Stimulated activated CD8-positive, alpha-beta memory T cell treated with anti-CD3 and anti-CD28 coated beads, Interleukin-7, amount 100 ng/mL, for 24 hours (primary cell): Measurements from ENCODE around the gene LRP3.
"Not testable (repeated sequence)": the region's sequence is repeated elsewhere in the genome, so short reads cannot be mapped to it uniquely, and the experiment has no call there.

Source experiments
- DNase-seq: peaks from one replicate; pipeline ENCODE4 v3.0.0-alpha.2; 2020; ENCODE audit warnings: low read depth

Gene LRP3

GRCh38 chr19:33175886-33176669, 18.1 kb upstream of the LRP3 start:
- DNase-seq: peak; percentile 10

- DNase-seq: peak; percentile 92
These were observed 17.3 kb upstream of the LRP3 start for GRCh38 chr19:33176670-33177416.

- DNase-seq: no peak
These were observed 16.6 kb upstream of the LRP3 start for GRCh38 chr19:33177417-33177979.

- DNase-seq: no peak
These were observed 7.5 kb upstream of the LRP3 start for GRCh38 chr19:33186431-33187182.

- no peak for DNase-seq
These were observed 7.0 kb upstream of the LRP3 start for GRCh38 chr19:33187183-33187540.

GRCh38 chr19:33189453-33189852, 4.7 kb upstream of the LRP3 start:
- no peak for DNase-seq

GRCh38 chr19:33191092-33191491, 3.0 kb upstream of the LRP3 start:
- not testable (repeated sequence) for DNase-seq

- DNase-seq: no peak
These were observed 2.6 kb upstream of the LRP3 start for GRCh38 chr19:33191501-33191900.

- no peak for DNase-seq
These were observed 2.1 kb upstream of the LRP3 start for GRCh38 chr19:33192010-33192409.

- DNase-seq: no peak
These were observed 763 bp upstream of the LRP3 start for GRCh38 chr19:33193269-33193864.

GRCh38 chr19:33194532-33194885, 379 bp downstream of the LRP3 start:
- DNase-seq: no peak

GRCh38 chr19:33194886-33195644, 935 bp downstream of the LRP3 start:
- DNase-seq: no peak

GRCh38 chr19:33195645-33196347, 1.7 kb downstream of the LRP3 start:
- DNase-seq: no peak

- no peak for DNase-seq
These were observed 2.5 kb downstream of the LRP3 start for GRCh38 chr19:33196446-33197193.

- DNase-seq: no peak
These were observed 3.5 kb downstream of the LRP3 start for GRCh38 chr19:33197591-33198000.

GRCh38 chr19:33198169-33198568, 4.0 kb downstream of the LRP3 start:
- no peak for DNase-seq

- DNase-seq: no peak
These were observed 5.5 kb downstream of the LRP3 start for GRCh38 chr19:33199441-33200265.

GRCh38 chr19:33201473-33201872, 7.3 kb downstream of the LRP3 start:
- no peak for DNase-seq

- DNase-seq: no peak
These were observed 7.9 kb downstream of the LRP3 start for GRCh38 chr19:33201886-33202545.
